Suprapubic skin (tissue), 4 donors: Measurements from ENCODE around the gene TMEM164.

Source experiments
- CTCF ChIP-seq, 2 donors: fragments of 200-600 bp in 1 of 2; fragments of 450-650 bp in 1 of 2; sonication (generic) in 1 of 2; IDR thresholded peaks; one replicate each; pipeline ENCODE4 v1.5.1; 2016 to 2019; ENCODE audit warnings: antibody characterized with exemption in 2 of 2, mild to moderate bottlenecking in 1 of 2, moderate library complexity in 1 of 2
- POLR2A ChIP-seq, 2 donors: fragments of 450-650 bp; IDR thresholded peaks; one replicate each; pipeline ENCODE4 v1.6.1; 2017; ENCODE audit warnings: antibody characterized with exemption in 2 of 2, mild to moderate bottlenecking in 2 of 2, moderate library complexity in 2 of 2
- POLR2AphosphoS5 ChIP-seq, 3 donors: sonication (generic); formaldehyde crosslinking; IDR thresholded peaks; one replicate each; pipeline ENCODE4 v1.6.1; 2017; ENCODE audit warnings: antibody characterized with exemption in 3 of 3

GRCh38 chrX:110046001-110046400 is 43.1 kb downstream of the TMEM164 start:
- no peak for TF ChIP-seq POLR2A (IDR thresholded peaks at IDR 0.05)
- TF ChIP-seq CTCF (IDR thresholded peaks at IDR 0.05), result no peak
- no peak for TF ChIP-seq POLR2AphosphoS5 (IDR thresholded peaks at IDR 0.05)
